Measurements from ENCODE around the gene KANSL1L. TPM values are rescaled to one million over a fixed set of nuclear protein-coding genes. Genes with fewer than 3 reads are reported as not detected.

Gene KANSL1L
- total RNA-seq, 1 experiment from 2014 or later, result 6.7 TPM

- TF ChIP-seq ATF3 (IDR thresholded peaks at IDR 0.05) (no peak), YY1 (IDR thresholded peaks at IDR 0.05; ENCODE audit: extremely low read depth, insufficient replicate concordance, low read depth, low read length) (no peak), ELF1 (IDR thresholded peaks at IDR 0.05; ENCODE audit: borderline replicate concordance, low read depth) (no peak), SRF (IDR thresholded peaks at IDR 0.05; ENCODE audit: low read depth) (no peak), EGR1 (IDR thresholded peaks at IDR 0.05; ENCODE audit: low read depth) (no peak), ZFX (IDR thresholded peaks at IDR 0.05) (no peak), TCF7L2 (IDR thresholded peaks at IDR 0.05; ENCODE audit: borderline replicate concordance, extremely low read depth, insufficient read depth, insufficient read length) (no peak), SIN3A (IDR thresholded peaks at IDR 0.05; ENCODE audit: low read depth) (no peak), FOSL1 (IDR thresholded peaks at IDR 0.05; ENCODE audit: low read depth) (no peak), EZH2 (IDR thresholded peaks at IDR 0.05) (no peak), RAD21 (IDR thresholded peaks at IDR 0.05; ENCODE audit: low read depth) (no peak), SP1 (IDR thresholded peaks at IDR 0.05; ENCODE audit: low read depth) (no peak), POLR2AphosphoS5 (IDR thresholded peaks at IDR 0.05; ENCODE audit: low read depth, low read length) (no peak), CTCF (IDR thresholded peaks at IDR 0.05 in 2 of 3, conservative IDR thresholded peaks at IDR 0.05 in 1 of 3; ENCODE audit: borderline replicate concordance in 1 of 3, insufficient read depth in 1 of 3, low read depth in 2 of 3, low read length in 2 of 3) (no peak)
- ChIA-PET CTCF (interaction anchor here (0.8 to 2.2 kb wide), 20 partner anchors 10 to 863 kb away, joined by 3 to 13 read pairs (median 4); no protein-coding TSS in a partner anchor), POLR2A (no interaction called here), RAD21 (ENCODE audit: low non-redundant PET in 1 of 2, low total read pairs in 2 of 2, uncharacterized antibody in 2 of 2, unreplicated experiment in 2 of 2) (interaction anchor here in 1 of 2 experiments (1.1 kb wide), 1 partner anchor 218 kb away, joined by 3 read pairs; no protein-coding TSS in a partner anchor)
- H3K9me3 ChIP-seq (ENCODE audit: control insufficient read depth in 1 of 2, insufficient read depth in 1 of 2, low read depth in 1 of 2, low read length in 2 of 2), result no peaks in the 10 kb centered on the region
- H3K4me2 ChIP-seq (ENCODE audit: low read length), result no peak overlapping the region
- H3K4me1 ChIP-seq (ENCODE audit: control insufficient read depth in 1 of 2, insufficient read depth in 2 of 2, low read length in 2 of 2), result peaks cover 0 to 5% of the 10 kb centered on the region in 2 experiments; a peak in 1 of 4 replicates
- H4K20me1 ChIP-seq (ENCODE audit: insufficient read depth), result no peaks in the 10 kb centered on the region
- H3K4me3 ChIP-seq (replicated peaks in 1 of 2; ENCODE audit: low read depth in 1 of 2, low read length in 2 of 2), result no peak overlapping the region
- no peaks in the 10 kb centered on the region for H3K27me3 ChIP-seq (ENCODE audit: insufficient read depth, low read length)
- H3K79me2 ChIP-seq (ENCODE audit: insufficient read depth, low read length), result no peaks in the 10 kb centered on the region
- no peak for DNase-seq (ENCODE audit: low read depth, low spot score)
- no peak overlapping the region for H3K27ac ChIP-seq (ENCODE audit: low read depth, low read length)
- H2AFZ ChIP-seq (ENCODE audit: low read depth, low read length, poor library complexity, severe bottlenecking), result no peak overlapping the region
- no peaks in the 10 kb centered on the region for H3K9me2 ChIP-seq (ENCODE audit: insufficient read depth)
- intact Hi-C loops (cut with micrococcal nuclease), result loop anchor here (5.0 to 10.0 kb wide), 5 partner anchors 401 to 1801 kb away; partner anchors contain the start of gene MAP2
- no peaks in the 10 kb centered on the region for H3K36me3 ChIP-seq (ENCODE audit: control insufficient read depth in 1 of 2, insufficient read depth in 2 of 2, low read length in 2 of 2)
- no TSS peak for BruUV-seq (replicated peaks)
- no peak overlapping the region for H3K9ac ChIP-seq (ENCODE audit: low read length)
- ATAC-seq, result no peak
These were observed 27.1 kb upstream of the KANSL1L start for GRCh38 chr2:210198326-210198725.

Data from HCT116 (cell line).